ENCODE data around the gene DARS1.
A peak's percentile ranks its signal among the peaks of the same experiment; 100 is the strongest.
"Not testable (repeated sequence)": the region's sequence is repeated elsewhere in the genome, so short reads cannot be mapped to it uniquely, and the experiment has no call there.

DARS1 gene

GRCh38 chr2:135945526-135945925 lies 39.9 kb downstream of the DARS1 start:
- DNase-seq (ENCODE audit: low spot score), result peak; percentile 33

GRCh38 chr2:135944625-135945024 lies 40.8 kb downstream of the DARS1 start:
- DNase-seq (ENCODE audit: low spot score), result no peak

GRCh38 chr2:135942936-135943688 lies 42.3 kb downstream of the DARS1 start:
- peak; percentile 42 for DNase-seq (ENCODE audit: low spot score)

- no peak for DNase-seq (ENCODE audit: low spot score)
Observed at GRCh38 chr2:135936524-135936923, 48.9 kb downstream of the DARS1 start.

GRCh38 chr2:135935914-135936313 lies 49.5 kb downstream of the DARS1 start:
- no peak for DNase-seq (ENCODE audit: low spot score)

GRCh38 chr2:135931776-135932443 lies 53.5 kb downstream of the DARS1 start:
- no peak for DNase-seq (ENCODE audit: low spot score)

- no peak for DNase-seq (ENCODE audit: low spot score)
Observed at GRCh38 chr2:135926605-135927004, 58.8 kb downstream of the DARS1 start.

- no peak for DNase-seq (ENCODE audit: low spot score)
Observed at GRCh38 chr2:135925571-135925970, 59.9 kb downstream of the DARS1 start.

GRCh38 chr2:135916207-135916606 lies 69.2 kb downstream of the DARS1 start:
- peak; percentile 47 for DNase-seq (ENCODE audit: low spot score)

GRCh38 chr2:135914485-135914884 lies 70.9 kb downstream of the DARS1 start:
- DNase-seq (ENCODE audit: low spot score), result no peak

- DNase-seq (ENCODE audit: low spot score), result peak; percentile 58
Observed at GRCh38 chr2:135913727-135914365, 71.6 kb downstream of the DARS1 start.

- DNase-seq (ENCODE audit: low spot score), result no peak
Observed at GRCh38 chr2:135909976-135910375, 75.5 kb downstream of the DARS1 start.

- DNase-seq (ENCODE audit: low spot score), result no peak
Observed at GRCh38 chr2:135905679-135906078, 79.7 kb downstream of the DARS1 start.

- DNase-seq (ENCODE audit: low spot score), result peak; percentile 30
Observed at GRCh38 chr2:135904341-135904989, 81.0 kb downstream of the DARS1 start.

- DNase-seq (ENCODE audit: low spot score), result no peak
Observed at GRCh38 chr2:135903650-135904049, 81.8 kb downstream of the DARS1 start.

- DNase-seq (ENCODE audit: low spot score), result no peak
Observed at GRCh38 chr2:135899567-135899966, 85.9 kb downstream of the DARS1 start.

- DNase-seq (ENCODE audit: low spot score), result peak; percentile 12
Observed at GRCh38 chr2:135898234-135898786, 87.1 kb downstream of the DARS1 start.

GRCh38 chr2:135894930-135895329 lies 90.5 kb downstream of the DARS1 start:
- no peak for DNase-seq (ENCODE audit: low spot score)

- no peak for DNase-seq (ENCODE audit: low spot score)
Observed at GRCh38 chr2:135893374-135893794, 92.0 kb downstream of the DARS1 start.

GRCh38 chr2:135890835-135891234 lies 94.6 kb downstream of the DARS1 start:
- no peak for DNase-seq (ENCODE audit: low spot score)

- no peak for DNase-seq (ENCODE audit: low spot score)
Observed at GRCh38 chr2:135890149-135890548, 95.3 kb downstream of the DARS1 start.

GRCh38 chr2:135888587-135888986 lies 96.8 kb downstream of the DARS1 start:
- not testable (repeated sequence) for DNase-seq (ENCODE audit: low spot score)

Measured in kidney tubule cell (primary cell).